Mucosa of descending colon (tissue), 3 donors: ENCODE measurements around the gene DAND5. TPM values are rescaled to one million over a fixed set of nuclear protein-coding genes. Genes with fewer than 3 reads are reported as not detected.

Source experiments
- ATAC-seq: fragments of 200-7000 bp; cut with Tn5 transposase; one replicate; pipeline ENCODE4 v1.9.1; 2020; ENCODE audit warnings: mild to moderate bottlenecking, moderate library complexity
- DNase-seq, 3 donors: peaks; one replicate each; pipeline ENCODE4 v3.0.0-alpha.2; 2020
- H3K36me3 ChIP-seq: fragments of 200-600 bp; one replicate; pipeline ENCODE4 v1.8.0; 2021; ENCODE audit warnings: low read depth, mild to moderate bottlenecking
- H3K4me1 ChIP-seq: fragments of 200-600 bp; one replicate; pipeline ENCODE4 v1.8.0; 2021; ENCODE audit warnings: low read depth, mild to moderate bottlenecking
- H3K4me3 ChIP-seq: fragments of 200-600 bp; one replicate; pipeline ENCODE4 v1.8.0; 2021; ENCODE audit warnings: mild to moderate bottlenecking
- H3K9me3 ChIP-seq: fragments of 200-600 bp; one replicate; pipeline ENCODE4 v1.8.0; 2021; ENCODE audit warnings: mild to moderate bottlenecking
- intact Hi-C, 2 donors: fragments of 100-400 bp; cut with DNase I in 1 of 2; cut with micrococcal nuclease in 1 of 2; formaldehyde crosslinking; loops; one replicate each; pipeline versions ENCODE4 v1.11.0 to v1.11.1; 2022; cut with DNase I, micrococcal nuclease
- total RNA-seq, 3 donors: library from RNA; stranded (reverse); fragmentation: NEBNext Ultra II Directional in 2 of 3; extraction: Animal tissue kit (Norgen Biotek cat#: 25700) in 2 of 3; gene quantifications; one replicate each; pipeline versions ENCODE4 v1.2.1 to v1.2.4, GENCODE V29; 2021 to 2023
- TF ChIP-seq, protein P1 (sequence below): fragments of 200-600 bp; IDR thresholded peaks from one replicate; pipeline ENCODE4 v1.8.0; 2022; ENCODE audit warnings: antibody characterized with exemption, mild to moderate bottlenecking
- donor health status: DM: no; HTN: no; CAD: no; lungs with moderate emphysema.
- donor health status: DM: no; HTN: no; CAD: no.
- donor health status: DM: no; HTN: yes; CAD: no.

Gene DAND5
- total RNA-seq, 3 donors from 2014 or later = 0.34 to 1.1 TPM; not detected in 1

DNA sequence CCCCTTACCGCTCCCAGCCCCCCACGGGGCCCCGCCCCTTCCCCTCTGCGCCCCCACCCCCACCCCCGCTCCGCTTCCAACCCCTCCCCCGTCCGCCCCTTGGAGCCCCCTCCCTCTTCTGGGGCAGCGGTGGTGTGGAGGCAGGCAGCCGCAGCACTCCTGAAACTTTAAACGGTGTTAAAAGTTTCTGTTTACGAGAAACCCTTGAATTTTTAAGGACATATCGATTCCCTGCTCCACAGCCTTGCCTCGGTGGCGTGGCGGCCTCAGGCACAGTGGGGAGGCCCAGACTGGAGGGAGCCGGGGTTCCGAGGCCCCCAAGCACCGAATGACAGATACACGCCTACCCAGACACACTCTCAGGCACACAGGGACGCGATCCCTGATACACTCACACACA, 21.1 kb downstream of the DAND5 start:
- no peak overlapping the region for H3K4me3 ChIP-seq
- ATAC-seq = no peak
- TF ChIP-seq, protein P1, sequence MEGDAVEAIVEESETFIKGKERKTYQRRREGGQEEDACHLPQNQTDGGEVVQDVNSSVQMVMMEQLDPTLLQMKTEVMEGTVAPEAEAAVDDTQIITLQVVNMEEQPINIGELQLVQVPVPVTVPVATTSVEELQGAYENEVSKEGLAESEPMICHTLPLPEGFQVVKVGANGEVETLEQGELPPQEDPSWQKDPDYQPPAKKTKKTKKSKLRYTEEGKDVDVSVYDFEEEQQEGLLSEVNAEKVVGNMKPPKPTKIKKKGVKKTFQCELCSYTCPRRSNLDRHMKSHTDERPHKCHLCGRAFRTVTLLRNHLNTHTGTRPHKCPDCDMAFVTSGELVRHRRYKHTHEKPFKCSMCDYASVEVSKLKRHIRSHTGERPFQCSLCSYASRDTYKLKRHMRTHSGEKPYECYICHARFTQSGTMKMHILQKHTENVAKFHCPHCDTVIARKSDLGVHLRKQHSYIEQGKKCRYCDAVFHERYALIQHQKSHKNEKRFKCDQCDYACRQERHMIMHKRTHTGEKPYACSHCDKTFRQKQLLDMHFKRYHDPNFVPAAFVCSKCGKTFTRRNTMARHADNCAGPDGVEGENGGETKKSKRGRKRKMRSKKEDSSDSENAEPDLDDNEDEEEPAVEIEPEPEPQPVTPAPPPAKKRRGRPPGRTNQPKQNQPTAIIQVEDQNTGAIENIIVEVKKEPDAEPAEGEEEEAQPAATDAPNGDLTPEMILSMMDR = no peak
- peak in 1 of 3 donors; percentile 31 for DNase-seq
- no peaks in the 10 kb centered on the region for H3K9me3 ChIP-seq
- peaks cover 8% of the 10 kb centered on the region for H3K4me1 ChIP-seq
- H3K36me3 ChIP-seq = no peaks in the 10 kb centered on the region
- intact Hi-C loops = no loop called here

GRCh38 chr19:12990853-12991252, 21.5 kb downstream of the DAND5 start:
- no peak overlapping the region for H3K4me3 ChIP-seq
- no peak for ATAC-seq
- H3K36me3 ChIP-seq = no peaks in the 10 kb centered on the region
- H3K4me1 ChIP-seq = peaks cover 3% of the 10 kb centered on the region
- TF ChIP-seq, protein P1 = no peak
- H3K9me3 ChIP-seq = no peaks in the 10 kb centered on the region
- DNase-seq = no peak
- intact Hi-C loops = no loop called here

DNA sequence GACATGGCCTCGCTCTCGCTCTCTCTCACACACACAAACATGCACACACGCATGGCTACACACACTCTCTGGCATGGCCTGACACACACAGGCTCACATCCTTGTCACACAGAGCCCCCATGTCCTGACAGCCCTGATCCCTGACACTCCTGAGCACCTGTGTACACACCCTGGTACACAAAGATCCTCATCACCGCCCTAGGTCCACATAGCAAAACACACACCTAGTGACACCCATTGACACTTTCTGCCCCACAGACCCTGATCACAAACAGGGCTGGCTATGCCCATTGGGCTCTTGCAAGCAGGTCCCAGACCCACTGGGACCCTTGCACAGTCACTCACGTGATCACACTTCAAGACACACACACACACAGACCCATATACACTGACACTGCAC, 21.9 kb downstream of the DAND5 start:
- ATAC-seq (peak; percentile 53), DNase-seq (peak in 1 of 3 donors; percentile 27)
- no peaks in the 10 kb centered on the region for H3K9me3 ChIP-seq
- H3K36me3 ChIP-seq = no peaks in the 10 kb centered on the region
- H3K4me3 ChIP-seq = no peak overlapping the region
- H3K4me1 ChIP-seq = no peaks in the 10 kb centered on the region
- TF ChIP-seq, protein P1 = no peak
- intact Hi-C loops = no loop called here

- H3K4me1 ChIP-seq = no peaks in the 10 kb centered on the region
- H3K9me3 ChIP-seq = no peaks in the 10 kb centered on the region
- no peak for DNase-seq
- no peak for ATAC-seq
- intact Hi-C loops = no loop called here
- no peaks in the 10 kb centered on the region for H3K36me3 ChIP-seq
- TF ChIP-seq, protein P1 = no peak
- H3K4me3 ChIP-seq = no peak overlapping the region
These were observed 23.4 kb downstream of the DAND5 start for GRCh38 chr19:12992729-12993128.

DNA sequence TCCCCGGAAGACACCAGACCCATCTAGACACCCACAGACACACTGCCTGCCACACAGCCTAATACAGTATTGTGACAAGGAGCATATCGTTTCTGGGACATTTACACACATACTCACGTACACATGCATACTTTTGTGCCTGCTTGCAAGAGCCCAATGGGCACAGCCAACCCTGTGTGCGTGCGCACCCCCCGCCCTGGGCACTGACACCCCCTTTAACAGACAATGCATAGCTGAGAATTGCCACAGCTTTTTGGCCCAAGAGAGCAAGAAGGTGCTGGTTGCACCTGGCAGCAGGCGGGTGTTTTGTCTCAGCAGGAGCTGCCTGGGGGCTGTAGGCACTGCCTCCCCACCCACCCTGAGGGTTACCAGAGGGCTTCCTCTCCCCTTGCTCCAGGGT, 24.2 kb downstream of the DAND5 start:
- Histone ChIP-seq H3K36me3 (no peaks in the 10 kb centered on the region), H3K4me3 (no peak overlapping the region), H3K4me1 (no peaks in the 10 kb centered on the region), H3K9me3 (no peaks in the 10 kb centered on the region)
- no peak for DNase-seq
- ATAC-seq = no peak
- TF ChIP-seq, protein P1 = no peak
- intact Hi-C loops = no loop called here
